GM12878 (cell line): Measurements from ENCODE around the gene UTP11. TPM values are rescaled to one million over a fixed set of nuclear protein-coding genes. Genes with fewer than 3 reads are reported as not detected.

Experiments
- ATAC-seq: fragments of 200-7000 bp; cut with Tn5 transposase; 3 replicates; pipeline ENCODE4 v1.9.1; 2020; ENCODE audit warnings: mild to moderate bottlenecking, moderate library complexity
- BruUV-seq: library from RNA; stranded (reverse); fragments of 400-500 nt; replicated peaks from 2 replicates; lab custom pipeline; 2021; lab: Mats Ljungman, UMichigan
- CTCF ChIA-PET: fragments of 300-600 bp; sonication (Branson Sonifier 250); formaldehyde crosslinking; extraction: SDS; loops from one replicate; lab custom pipeline; 2021; ENCODE audit warnings: inconsistent platforms; lab: Yijun Ruan, JAX
- POLR2A ChIA-PET: fragments of 350-600 bp; formaldehyde crosslinking; extraction: SDS; loops from one replicate; lab custom pipeline; 2021; ENCODE audit warnings: inconsistent platforms; lab: Charles Lee
- RAD21 ChIA-PET: fragments of 300-600 bp; sonication (Branson Sonifier 250); formaldehyde crosslinking; loops from one replicate; lab custom pipeline; 2023; ENCODE audit warnings: antibody characterized with exemption; ENCODE audit not compliant: unreplicated experiment; lab: Charles Lee
- SMC1A ChIA-PET: fragments of 300-600 bp; sonication (Branson Sonifier 250); formaldehyde crosslinking; loops from one replicate; lab custom pipeline; 2023; ENCODE audit not compliant: unreplicated experiment, uncharacterized antibody; lab: Charles Lee
- DNase-seq: peaks from one replicate; pipeline ENCODE4 v3.0.0-alpha.2; 2011; ENCODE audit warnings: low read depth, low spot score
- FAIRE-seq: peaks from 3 replicates; lab custom pipeline; 2011; peaks lifted over from hg19 to GRCh38; lab: Jason Lieb, UNC
- H2AFZ ChIP-seq: 2 replicates; pipeline ENCODE4 v1.6.0; 2011; ENCODE audit warnings: low read depth, low read length, control low read depth; ENCODE audit not compliant: control insufficient read depth
- H3K27ac ChIP-seq: 2 replicates; pipeline ENCODE4 v1.5.1; 2011; ENCODE audit warnings: control low read depth; ENCODE audit not compliant: control insufficient read depth, insufficient read depth
- H3K27me3 ChIP-seq, 2 experiments: replicated peaks in 1 of 2; 2 replicates each; pipeline versions ENCODE4 v1.6.0 to v1.6.1; 2011; ENCODE audit warnings: low read length in 1 of 2; ENCODE audit not compliant: control insufficient read depth in 2 of 2, insufficient read depth in 2 of 2
- H3K36me3 ChIP-seq, 2 experiments: 2 replicates each; pipeline ENCODE4 v1.5.1; 2011; ENCODE audit warnings: low read length in 1 of 2; ENCODE audit not compliant: control insufficient read depth in 2 of 2, insufficient read depth in 2 of 2
- H3K4me1 ChIP-seq: 2 replicates; pipeline ENCODE4 v1.6.1; 2011; ENCODE audit warnings: mild to moderate bottlenecking, low read length, moderate library complexity, mixed read lengths; ENCODE audit not compliant: control insufficient read depth, insufficient read depth
- H3K4me2 ChIP-seq: 2 replicates; pipeline ENCODE4 v1.6.0; 2011; ENCODE audit warnings: control low read depth; ENCODE audit not compliant: control insufficient read depth, insufficient read depth
- H3K4me3 ChIP-seq: fragments of 200-600 bp; sonication (generic); 2 replicates; pipeline ENCODE4 v1.5.1; 2016
- H3K79me2 ChIP-seq: 2 replicates; pipeline ENCODE4 v1.6.0; 2011; ENCODE audit warnings: low read length; ENCODE audit not compliant: control insufficient read depth, insufficient read depth
- H3K9ac ChIP-seq: 2 replicates; pipeline ENCODE4 v1.8.0; 2011; ENCODE audit warnings: low read length, control low read depth, mixed read lengths; ENCODE audit not compliant: control insufficient read depth, insufficient read depth
- H3K9me3 ChIP-seq: replicated peaks from 3 replicates; pipeline ENCODE4 v1.5.1; 2011; ENCODE audit warnings: mild to moderate bottlenecking, low read length; ENCODE audit not compliant: control insufficient read depth, insufficient read depth
- H4K20me1 ChIP-seq: 2 replicates; pipeline ENCODE4 v1.6.0; 2011; ENCODE audit not compliant: control insufficient read depth, insufficient read depth
- ETV6 ChIP-seq, 2 experiments: fragments of 450-650 bp in 1 of 2; IDR thresholded peaks in 1 of 2; conservative IDR thresholded peaks in 1 of 2; 2 replicates each; pipeline ENCODE4 v1.6.1; 2014; ENCODE audit warnings: antibody characterized with exemption in 1 of 2, borderline replicate concordance in 1 of 2, low read depth in 1 of 2, mild to moderate bottlenecking in 1 of 2, moderate library complexity in 1 of 2
- GABPA ChIP-seq: IDR thresholded peaks from 2 replicates; pipeline ENCODE4 v1.6.1; 2014; ENCODE audit warnings: antibody characterized with exemption, low read depth, mild to moderate bottlenecking, inconsistent platforms
- GATAD2B ChIP-seq: fragments of 450-650 bp; conservative IDR thresholded peaks from 2 replicates; pipeline ENCODE4 v1.6.1; 2017; ENCODE audit warnings: low read depth, mild to moderate bottlenecking, moderate library complexity
- HDGF ChIP-seq: fragments of 450-650 bp; IDR thresholded peaks from 2 replicates; pipeline ENCODE4 v1.6.1; 2016; ENCODE audit warnings: antibody characterized with exemption
- POLR2AphosphoS5 ChIP-seq: IDR thresholded peaks from 2 replicates; pipeline ENCODE4 v1.6.1; 2011; ENCODE audit warnings: mild to moderate bottlenecking, low read length, inconsistent platforms
- POU2F2 ChIP-seq: IDR thresholded peaks from 3 replicates; pipeline ENCODE4 v1.6.1; 2011; ENCODE audit warnings: low read depth, mild to moderate bottlenecking, low read length, borderline replicate concordance
- SREBF2 ChIP-seq: IDR thresholded peaks from 2 replicates; pipeline ENCODE4 v1.6.1; 2012; ENCODE audit warnings: mild to moderate bottlenecking, low read length
- WRNIP1 ChIP-seq: IDR thresholded peaks from 2 replicates; pipeline ENCODE4 v1.6.1; 2011; ENCODE audit warnings: low read depth, low read length, improper control_type of control experiment, borderline replicate concordance
- WGBS: methylation state at CpG from one replicate; pipeline ENCODE4 v1.1.6; 2016; ENCODE audit warnings: low lambda C conversion rate; ENCODE audit not compliant: insufficient replicate concordance, insufficient coverage; ENCODE audit errors: missing lambda C conversion rate; 5-methylcytosine and 5-hydroxymethylcytosine counted together
- in situ Hi-C: fragments of 300-500 bp; cut with MboI; formaldehyde crosslinking; loops from 9 replicates; pipeline ENCODE4 v1.14.3; 2018; ENCODE audit warnings: mixed read lengths
- intact Hi-C: fragments of 100-400 bp; cut with micrococcal nuclease; formaldehyde crosslinking; loops from one replicate; pipeline ENCODE4 v1.14.2; 2022; ENCODE audit not compliant: unreplicated experiment
- polyA plus RNA-seq, 11 experiments: library from polyadenylated mRNA; depleted of rRNA in 4 of 11; unstranded in 6 of 11; stranded (reverse) in 5 of 11; fragments of >200 nt; fragmentation: Nextera tagmentation in 4 of 11; fragmentation: Illumina TruSeq in 1 of 11; extraction: Ambion mirVana in 4 of 11; extraction: Trizol in 1 of 11; gene quantifications; 1 replicate in 1 of 11; 2 replicates in 10 of 11; pipeline versions ENCODE4 v1.2.1 to v1.2.3, GENCODE V29; 2011 to 2016; ENCODE audit warnings: inconsistent platforms in 2 of 11, missing spikeins in 2 of 11, low read depth in 1 of 11
- total RNA-seq, 4 experiments: library from RNA; depleted of rRNA in 3 of 4; stranded (reverse); fragments of >200 nt in 3 of 4; fragmentation: Illumina TruSeq in 1 of 4; extraction: Trizol in 1 of 4; gene quantifications; 2 replicates each; pipeline versions ENCODE4 v1.2.1 to v1.2.3, GENCODE V29; 2013 to 2021

The UTP11 gene
- total and polyA plus RNA-seq, 10 of the 15 experiments (the other 5 are each of a cell fraction or from before 2014, with no cell fraction given): 34.5 to 146 (median 64.2) TPM

DNA sequence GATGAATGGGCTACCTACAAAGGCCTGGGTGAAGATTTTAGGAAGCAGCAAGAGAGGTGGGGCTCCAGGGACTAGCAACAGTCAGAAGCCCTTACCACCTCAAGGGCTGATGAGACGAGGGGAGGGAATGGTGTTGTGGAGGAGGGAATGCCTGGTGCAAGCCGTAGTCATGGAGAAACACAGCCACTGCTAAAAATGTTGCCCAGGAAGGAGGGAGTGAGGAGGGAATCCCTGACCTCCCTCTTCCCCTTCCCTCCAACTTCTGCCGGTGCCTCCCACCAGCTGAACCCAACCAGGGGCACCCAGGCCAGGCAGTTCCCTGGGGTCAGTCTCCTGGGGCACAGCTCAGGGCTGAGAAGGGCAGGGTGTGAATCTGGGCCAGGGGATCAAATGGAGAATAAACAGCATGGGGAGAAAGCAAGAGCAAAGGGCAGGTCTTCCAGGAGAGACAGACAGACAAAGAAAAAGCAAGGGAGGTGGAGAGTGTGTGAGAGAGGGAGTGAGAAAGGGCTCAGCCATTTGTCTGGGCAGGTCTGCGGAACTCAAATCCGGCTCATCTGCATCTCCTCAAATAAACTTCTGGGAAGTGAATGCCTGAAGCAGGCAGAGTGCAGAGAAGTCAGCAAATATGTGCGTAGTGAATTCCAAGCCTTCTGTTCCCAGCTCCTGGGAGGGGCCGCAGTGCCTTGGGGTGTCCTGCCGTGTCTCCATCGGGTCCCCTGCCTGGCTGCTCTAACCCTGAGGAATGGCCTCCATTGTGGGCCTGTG is 61.2 kb downstream of the UTP11 start:
- BruUV-seq: no TSS peak
- Histone ChIP-seq H3K4me1 (no peaks in the 10 kb centered on the region), H3K36me3 (no peaks in the 10 kb centered on the region), H4K20me1 (no peaks in the 10 kb centered on the region; the same call in 1 of the 2 replicates), H3K79me2 (no peaks in the 10 kb centered on the region), H3K27ac (no peak overlapping the region), H3K9ac (no peak overlapping the region), H3K9me3 (no peaks in the 10 kb centered on the region), H2AFZ (no peak overlapping the region)
- FAIRE-seq (no peak), DNase-seq (no peak)
- ChIA-PET RAD21 (interaction anchor here (1.0 to 7.6 kb wide), 8 partner anchors 14 to 143 kb away, joined by 3 to 173 read pairs (median 40); no protein-coding TSS in a partner anchor), SMC1A (interaction anchor here (0.9 to 12.4 kb wide), 15 partner anchors 9 to 761 kb away, joined by 3 to 316 read pairs (median 10); partner anchors contain the start of gene POU3F1), POLR2A (no interaction called here)
- TF ChIP-seq HDGF: no peak
- TF ChIP-seq GATAD2B: no peak
- no peak for TF ChIP-seq GABPA
- no peak for TF ChIP-seq SREBF2
- TF ChIP-seq WRNIP1: no peak
- no peak for TF ChIP-seq ETV6 (conservative IDR thresholded peaks at IDR 0.05 in 1 of 2, IDR thresholded peaks at IDR 0.05 in 1 of 2; ENCODE audit: borderline replicate concordance in 1 of 2, low read depth in 1 of 2)
- TF ChIP-seq POU2F2: no peak
- TF ChIP-seq POLR2AphosphoS5: no peak
- TF ChIP-seq, all 136 proteins: peak for 0
- in situ Hi-C loops: no loop called here
- no peak overlapping the region for H3K4me2 ChIP-seq
- 31% methylated on average over 9 of the region's 9 CpGs for WGBS
- intact Hi-C loops: no loop called here
- H3K4me3 ChIP-seq: no peak overlapping the region
- no peak for ATAC-seq
- H3K27me3 ChIP-seq: no peaks in the 10 kb centered on the region
- CTCF ChIA-PET: interaction anchor here (1.2 to 11.3 kb wide), 8 partner anchors 9 to 251 kb away, joined by 3 to 252 read pairs (median 38); no protein-coding TSS in a partner anchor
